Activated naive CD4-positive, alpha-beta T cell treated with anti-CD3 and anti-CD28 coated beads, Interleukin-2, amount 50 U/mL, for 72 hours (primary cell): ENCODE measurements around the gene MOB3C. TPM values are rescaled to one million over a fixed set of nuclear protein-coding genes. Genes with fewer than 3 reads are reported as not detected.

Experiments used
- ATAC-seq, 2 donors: fragments of 150-1000 bp; cut with Tn5 transposase; 2 replicates each; pipeline ENCODE4 v1.10.0; 2021; ENCODE audit warnings: mild to moderate bottlenecking in 2 of 2, moderate library complexity in 2 of 2
- DNase-seq, 2 donors: peaks; one replicate each; pipeline ENCODE4 v3.0.0; 2021 to 2022; ENCODE audit warnings: low spot score in 2 of 2
- H3K27ac Mint-ChIP-seq, 2 donors: one replicate each; pipeline ENCODE4 v1.8.0; 2022; ENCODE audit warnings: mild to moderate bottlenecking in 2 of 2, mixed read lengths in 2 of 2
- H3K36me3 Mint-ChIP-seq, 2 donors: one replicate each; pipeline ENCODE4 v1.8.0; 2022; ENCODE audit warnings: mixed read lengths in 2 of 2
- H3K9me3 Mint-ChIP-seq, 2 donors: one replicate each; pipeline ENCODE4 v1.8.0; 2022; ENCODE audit warnings: mixed read lengths in 2 of 2
- total RNA-seq, 2 donors: library from RNA; stranded (reverse); gene quantifications; one replicate each; pipeline ENCODE4 v1.2.3, GENCODE V29; 2022

MOB3C gene
- total RNA-seq, 2 donors from 2014 or later: 11.1 to 12.8 TPM

- peak overlapping the region; percentile 58 to 93 for H3K27ac Mint-ChIP-seq
- no peaks in the 10 kb centered on the region for H3K9me3 Mint-ChIP-seq
- H3K36me3 Mint-ChIP-seq: no peaks in the 10 kb centered on the region
- ATAC-seq (peak in 1 of 2 donors; percentile 6), DNase-seq (no peak)
These were observed 643 bp upstream of the MOB3C start for GRCh38 chr1:46617108-46617800.

DNA sequence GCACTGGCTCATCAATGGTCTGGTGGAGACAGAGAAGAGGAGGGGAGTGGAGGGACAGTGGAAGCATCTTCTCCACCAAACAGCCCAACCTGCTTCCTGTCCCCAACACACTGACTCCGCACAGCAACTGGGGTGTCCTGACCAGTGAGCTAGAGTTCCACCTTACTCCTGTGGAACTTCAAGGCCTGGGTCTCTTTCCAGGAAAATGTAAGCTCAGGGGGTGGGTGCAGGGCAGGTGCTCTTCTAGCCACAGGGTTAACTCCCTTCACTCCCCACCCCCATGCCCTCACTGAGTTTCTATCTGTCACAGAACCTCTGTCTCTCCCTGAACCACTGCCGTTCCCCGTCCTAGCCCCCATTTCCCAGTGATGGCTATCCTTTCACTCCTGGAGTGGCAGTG, 876 bp downstream of the MOB3C start:
- Mint-ChIP-seq H3K36me3 (no peaks in the 10 kb centered on the region), H3K9me3 (no peaks in the 10 kb centered on the region), H3K27ac (peak overlapping the region; percentile 93 to 94)
- ATAC-seq: peak; percentile 12 to 21
- DNase-seq: peak in 1 of 2 donors; percentile 24

DNA sequence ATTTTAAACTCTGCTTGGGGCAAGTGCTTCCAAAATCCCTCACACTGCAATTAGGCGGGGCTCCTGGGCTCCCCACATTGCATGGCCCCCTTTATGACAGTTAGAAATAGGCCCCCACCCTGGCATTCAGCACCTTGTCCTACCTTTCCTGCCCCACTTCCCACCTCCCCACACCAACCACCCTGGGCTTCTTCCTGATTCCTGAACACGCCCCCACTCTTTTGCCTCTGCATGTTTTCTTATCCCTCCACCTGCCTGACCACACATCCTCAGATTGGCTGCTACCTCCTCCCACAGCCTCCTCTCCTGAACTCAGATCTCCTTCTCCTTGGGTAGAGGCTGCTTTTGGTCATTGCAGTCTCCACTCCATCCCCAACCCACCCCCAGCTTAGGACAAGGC, 1.5 kb downstream of the MOB3C start:
- Mint-ChIP-seq H3K9me3 (no peaks in the 10 kb centered on the region), H3K36me3 (no peaks in the 10 kb centered on the region), H3K27ac (peak overlapping the region; percentile 25 to 93)
- no peak for DNase-seq
- ATAC-seq: no peak

- H3K36me3 Mint-ChIP-seq: peaks cover 0 to 3% of the 10 kb centered on the region in 2 donors
- peak overlapping the region in 1 of 2 donors; percentile 30 for H3K27ac Mint-ChIP-seq
- DNase-seq (no peak), ATAC-seq (no peak)
- no peaks in the 10 kb centered on the region for H3K9me3 Mint-ChIP-seq
These were observed 2.0 kb downstream of the MOB3C start for GRCh38 chr1:46614604-46614984.

GRCh38 chr1:46613661-46614603, 2.7 kb downstream of the MOB3C start:
- Mint-ChIP-seq H3K9me3 (no peaks in the 10 kb centered on the region), H3K36me3 (peaks cover 0 to 5% of the 10 kb centered on the region in 2 donors), H3K27ac (peak overlapping the region; percentile 15 to 30)
- ATAC-seq: peak; percentile 30 to 33
- peak in 1 of 2 donors; percentile 27 for DNase-seq

DNA sequence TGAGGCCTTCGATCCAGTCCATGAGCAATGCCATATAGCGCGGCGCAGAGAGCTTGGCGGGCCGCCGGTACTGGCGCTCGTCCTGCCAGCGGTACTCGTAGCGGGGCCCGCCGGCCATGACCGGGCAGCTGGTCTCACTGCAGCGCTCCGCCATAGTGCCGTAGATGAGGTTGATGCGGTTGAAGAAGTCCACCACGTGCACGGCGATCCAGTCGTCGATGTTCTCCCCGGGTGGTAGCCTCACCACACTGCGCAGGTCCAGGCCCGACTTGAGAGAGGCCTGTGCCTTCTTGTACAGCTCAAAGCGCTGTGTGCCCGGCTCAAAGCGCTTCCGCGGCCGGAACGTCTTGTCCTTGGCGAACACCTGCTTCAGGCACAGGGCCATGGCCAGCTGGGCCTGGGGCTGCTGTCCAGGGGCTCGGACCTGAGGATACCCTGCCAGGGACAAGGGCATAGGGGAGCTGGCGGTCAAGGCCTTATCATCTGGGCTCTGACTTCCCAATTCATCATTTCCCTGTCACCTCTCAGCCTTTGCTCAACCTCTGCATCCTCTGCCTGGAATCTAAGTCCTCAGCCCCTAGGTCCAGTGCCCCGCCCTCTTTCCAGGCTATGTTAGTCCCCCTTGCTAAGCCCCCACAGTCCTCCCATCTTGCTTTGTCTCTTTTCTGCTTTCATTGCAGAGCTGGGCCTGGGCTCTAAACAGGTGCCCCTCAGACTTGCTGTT, 3.5 kb downstream of the MOB3C start:
- Mint-ChIP-seq H3K27ac (peak overlapping the region in 1 of 2 donors; percentile 15), H3K36me3 (peaks cover 0 to 5% of the 10 kb centered on the region in 2 donors), H3K9me3 (no peaks in the 10 kb centered on the region)
- no peak for ATAC-seq
- DNase-seq: no peak

DNA sequence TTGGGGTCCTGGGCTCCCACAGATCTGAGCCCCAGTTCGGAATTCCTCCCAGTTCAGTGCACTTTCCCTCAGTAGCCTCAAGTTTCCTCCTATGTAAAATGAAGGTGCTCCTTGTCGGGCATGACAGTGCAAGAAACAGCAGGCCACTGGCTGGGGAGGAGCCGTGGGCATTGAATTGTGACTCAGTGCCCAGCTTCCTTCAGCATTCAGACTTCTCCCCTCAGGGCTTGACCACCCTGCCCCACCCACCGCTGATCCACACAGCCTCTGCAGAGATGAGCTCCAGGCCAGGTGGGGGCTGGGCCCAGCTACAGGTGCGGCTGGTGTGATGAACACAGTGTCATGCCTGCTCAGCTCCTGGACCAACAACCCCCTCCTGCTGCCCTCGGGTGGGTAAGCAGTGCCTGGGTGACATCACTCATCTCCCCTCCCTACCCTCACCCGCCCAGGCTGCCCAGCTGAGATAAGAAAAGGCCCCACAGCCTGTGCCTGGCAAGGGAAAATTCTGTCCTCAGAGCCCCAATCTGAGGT, 4.9 kb downstream of the MOB3C start:
- Mint-ChIP-seq H3K36me3 (peaks cover 0 to 9% of the 10 kb centered on the region in 2 donors), H3K27ac (peak overlapping the region; percentile 63 to 75), H3K9me3 (no peaks in the 10 kb centered on the region)
- DNase-seq: no peak
- no peak for ATAC-seq

GRCh38 chr1:46607345-46608130, 9.1 kb downstream of the MOB3C start:
- no peaks in the 10 kb centered on the region for H3K9me3 Mint-ChIP-seq
- peak overlapping the region in 1 of 2 donors; percentile 8 for H3K27ac Mint-ChIP-seq
- peaks cover 0 to 9% of the 10 kb centered on the region in 2 donors for H3K36me3 Mint-ChIP-seq

GRCh38 chr1:46606255-46606965, 10.2 kb downstream of the MOB3C start:
- no peak for DNase-seq
- Mint-ChIP-seq H3K27ac (peak overlapping the region in 1 of 2 donors; percentile 6), H3K36me3 (peaks cover 5 to 16% of the 10 kb centered on the region in 2 donors), H3K9me3 (no peaks in the 10 kb centered on the region)
- ATAC-seq: no peak

More at GRCh38 chr1:46607345-46608130, 9.1 kb downstream of the MOB3C start:
- ATAC-seq (no peak), DNase-seq (no peak)

GRCh38 chr1:46605232-46605631, 11.4 kb downstream of the MOB3C start:
- no peak for ATAC-seq
- Mint-ChIP-seq H3K36me3 (peaks cover 8 to 19% of the 10 kb centered on the region in 2 donors), H3K9me3 (no peaks in the 10 kb centered on the region), H3K27ac (peak overlapping the region; percentile 22 to 90)
- no peak for DNase-seq

- Mint-ChIP-seq H3K27ac (peak within 1 kb of the TSS; percentile 90 to 93), H3K9me3 (no peaks in the 10 kb centered on the region), H3K36me3 (peaks cover 8 to 15% of the 10 kb centered on the region in 2 donors)
- peak; percentile 98 for DNase-seq
- ATAC-seq: peak; percentile 94 to 99
These were observed 12.6 kb downstream of the MOB3C start, which contains the start of gene MKNK1 for GRCh38 chr1:46603858-46604549. TSS of gene MKNK1 (minus strand) at chr1:46604268. CDS start at chr1:46583327, 20,941 bp downstream.

- peak overlapping the region; percentile 55 to 90 for H3K27ac Mint-ChIP-seq
- H3K9me3 Mint-ChIP-seq: no peaks in the 10 kb centered on the region
- no peak for DNase-seq
- no peak for ATAC-seq
- peaks cover 8 to 15% of the 10 kb centered on the region in 2 donors for H3K36me3 Mint-ChIP-seq
These were observed 13.1 kb downstream of the MOB3C start for GRCh38 chr1:46603481-46603857.

DNA sequence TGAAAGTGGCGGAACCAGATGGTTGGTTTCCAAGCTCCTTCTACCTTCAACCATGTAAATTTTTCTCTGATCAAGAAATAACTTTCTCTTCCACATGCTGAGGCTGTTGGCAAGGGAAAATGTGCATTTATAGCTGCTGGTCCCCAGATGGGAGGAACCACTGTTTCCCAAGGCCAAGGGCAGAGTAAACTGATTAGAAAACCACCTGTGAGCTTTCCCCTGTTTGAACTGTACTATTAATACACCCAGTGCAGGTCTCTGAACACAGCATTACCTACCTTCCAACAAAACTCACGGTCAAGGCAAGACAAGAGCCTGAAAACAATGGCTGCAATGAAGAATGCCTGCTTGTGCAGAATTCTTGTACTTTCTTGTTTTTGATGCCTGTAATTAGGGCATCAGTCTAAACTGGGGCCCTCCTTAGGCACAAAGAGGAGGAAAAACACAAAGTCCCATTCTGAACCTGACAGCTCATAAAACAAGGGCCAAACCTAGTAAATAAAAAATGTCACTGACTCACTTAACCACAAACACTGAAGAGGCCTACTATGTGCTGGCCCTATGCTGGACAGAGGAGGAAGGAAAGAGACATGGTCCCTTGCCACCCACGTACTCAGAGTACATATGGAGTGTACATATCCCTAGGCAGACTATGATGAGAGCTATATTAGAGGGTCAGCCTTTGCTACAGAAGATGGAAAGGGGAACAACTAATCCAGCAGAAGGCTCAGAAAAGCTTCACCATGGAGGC, 15.2 kb downstream of the MOB3C start:
- no peak for DNase-seq
- ATAC-seq: no peak
- H3K9me3 Mint-ChIP-seq: no peaks in the 10 kb centered on the region
- H3K27ac Mint-ChIP-seq: peak overlapping the region in 1 of 2 donors; percentile 20
- H3K36me3 Mint-ChIP-seq: peaks cover 8 to 10% of the 10 kb centered on the region in 2 donors
